Measurements from ENCODE around the gene FAM184A.
"Not testable (repeated sequence)": the region's sequence is repeated elsewhere in the genome, so short reads cannot be mapped to it uniquely, and the experiment has no call there.

DNA sequence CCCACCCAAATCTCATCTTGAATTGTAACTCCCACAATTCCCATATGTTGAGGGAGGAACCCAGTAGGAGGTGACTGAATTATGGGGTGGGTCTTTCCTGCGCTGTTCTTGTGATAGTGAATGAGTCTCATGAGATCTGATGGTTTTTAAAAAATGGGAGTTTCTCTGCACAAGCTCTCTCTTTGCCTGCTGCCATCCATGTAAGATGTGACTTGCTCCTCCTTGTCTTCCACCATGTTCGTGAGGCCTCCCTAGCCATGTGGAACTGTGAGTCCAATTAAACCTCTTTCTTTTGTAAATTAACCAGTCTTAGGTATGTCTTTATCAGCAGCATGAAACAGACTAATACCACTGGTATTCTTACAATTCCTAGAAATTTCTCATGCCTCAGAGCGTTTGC, 69.2 kb downstream of the FAM184A start:
- not testable (repeated sequence) for TF ChIP-seq JUND (IDR thresholded peaks at IDR 0.05; ENCODE audit: low read depth, low read length); EZH2 (IDR thresholded peaks at IDR 0.05; ENCODE audit: borderline replicate concordance, control insufficient read depth, low read depth, low read length); POLR2AphosphoS5 (IDR thresholded peaks at IDR 0.05; ENCODE audit: low read length); SMAD1 (IDR thresholded peaks at IDR 0.05; ENCODE audit: low read depth, partially characterized antibody); POLR2A (IDR thresholded peaks at IDR 0.05; ENCODE audit: low read depth, low read length); RAD21 (IDR thresholded peaks at IDR 0.05; ENCODE audit: insufficient read depth, low read depth, low read length)
- TF ChIP-seq, protein P1, sequence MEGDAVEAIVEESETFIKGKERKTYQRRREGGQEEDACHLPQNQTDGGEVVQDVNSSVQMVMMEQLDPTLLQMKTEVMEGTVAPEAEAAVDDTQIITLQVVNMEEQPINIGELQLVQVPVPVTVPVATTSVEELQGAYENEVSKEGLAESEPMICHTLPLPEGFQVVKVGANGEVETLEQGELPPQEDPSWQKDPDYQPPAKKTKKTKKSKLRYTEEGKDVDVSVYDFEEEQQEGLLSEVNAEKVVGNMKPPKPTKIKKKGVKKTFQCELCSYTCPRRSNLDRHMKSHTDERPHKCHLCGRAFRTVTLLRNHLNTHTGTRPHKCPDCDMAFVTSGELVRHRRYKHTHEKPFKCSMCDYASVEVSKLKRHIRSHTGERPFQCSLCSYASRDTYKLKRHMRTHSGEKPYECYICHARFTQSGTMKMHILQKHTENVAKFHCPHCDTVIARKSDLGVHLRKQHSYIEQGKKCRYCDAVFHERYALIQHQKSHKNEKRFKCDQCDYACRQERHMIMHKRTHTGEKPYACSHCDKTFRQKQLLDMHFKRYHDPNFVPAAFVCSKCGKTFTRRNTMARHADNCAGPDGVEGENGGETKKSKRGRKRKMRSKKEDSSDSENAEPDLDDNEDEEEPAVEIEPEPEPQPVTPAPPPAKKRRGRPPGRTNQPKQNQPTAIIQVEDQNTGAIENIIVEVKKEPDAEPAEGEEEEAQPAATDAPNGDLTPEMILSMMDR (IDR thresholded peaks at IDR 0.05 in 2 of 3, conservative IDR thresholded peaks at IDR 0.05 in 1 of 3; ENCODE audit: control insufficient read depth in 2 of 3, extremely low read depth in 1 of 3, insufficient read depth in 1 of 3, low read depth in 3 of 3, low read length in 3 of 3): not testable (repeated sequence)
- TF ChIP-seq, protein P2, sequence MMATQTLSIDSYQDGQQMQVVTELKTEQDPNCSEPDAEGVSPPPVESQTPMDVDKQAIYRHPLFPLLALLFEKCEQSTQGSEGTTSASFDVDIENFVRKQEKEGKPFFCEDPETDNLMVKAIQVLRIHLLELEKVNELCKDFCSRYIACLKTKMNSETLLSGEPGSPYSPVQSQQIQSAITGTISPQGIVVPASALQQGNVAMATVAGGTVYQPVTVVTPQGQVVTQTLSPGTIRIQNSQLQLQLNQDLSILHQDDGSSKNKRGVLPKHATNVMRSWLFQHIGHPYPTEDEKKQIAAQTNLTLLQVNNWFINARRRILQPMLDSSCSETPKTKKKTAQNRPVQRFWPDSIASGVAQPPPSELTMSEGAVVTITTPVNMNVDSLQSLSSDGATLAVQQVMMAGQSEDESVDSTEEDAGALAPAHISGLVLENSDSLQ (IDR thresholded peaks at IDR 0.05): not testable (repeated sequence)
- TF ChIP-seq, protein P3, sequence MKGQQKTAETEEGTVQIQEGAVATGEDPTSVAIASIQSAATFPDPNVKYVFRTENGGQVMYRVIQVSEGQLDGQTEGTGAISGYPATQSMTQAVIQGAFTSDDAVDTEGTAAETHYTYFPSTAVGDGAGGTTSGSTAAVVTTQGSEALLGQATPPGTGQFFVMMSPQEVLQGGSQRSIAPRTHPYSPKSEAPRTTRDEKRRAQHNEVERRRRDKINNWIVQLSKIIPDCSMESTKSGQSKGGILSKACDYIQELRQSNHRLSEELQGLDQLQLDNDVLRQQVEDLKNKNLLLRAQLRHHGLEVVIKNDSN (IDR thresholded peaks at IDR 0.05; ENCODE audit: borderline replicate concordance, extremely low read length, insufficient read depth, low read depth, low read length): not testable (repeated sequence)

Measured in GM12878 (cell line).